Mammary microvascular endothelial cell (primary cell): ENCODE measurements around the gene ZNF530. TPM values are rescaled to one million over a fixed set of nuclear protein-coding genes. Genes with fewer than 3 reads are reported as not detected.

Experiments
- total RNA-seq: library from RNA; depleted of rRNA; stranded (reverse); fragments of >200 nt; gene quantifications from 2 replicates; pipeline ENCODE4 v1.2.3, GENCODE V29; 2015

The ZNF530 gene
- total RNA-seq, result 4.1 and 7.9 TPM in 2 replicates

GRCh38 chr19:57599761-57600383, at the start of gene ZNF530:
ZNF530 (plus strand) TSS chr19:57599885; CDS start chr19:57604346, 4,461 bp downstream.

GRCh38 chr19:57559404-57560025, 40.2 kb upstream of the ZNF530 start, which contains the start of gene ZNF550:
ZNF550 (minus strand) TSS chr19:57559863; CDS start chr19:57559682, 181 bp downstream.

GRCh38 chr19:57578487-57579205, 21.0 kb upstream of the ZNF530 start, which contains the start of gene ZNF416:
ZNF416 (minus strand) TSS chr19:57578911; CDS start chr19:57578704, 207 bp downstream.

GRCh38 chr19:57583521-57584416, 15.9 kb upstream of the ZNF530 start, which contains the start of gene ZIK1:
ZIK1 (plus strand) TSS chr19:57584145; CDS start chr19:57584357, 212 bp downstream.

GRCh38 chr19:57613941-57614743, 14.5 kb downstream of the ZNF530 start, which contains the start of gene ZNF134:
ZNF134 (plus strand) TSS chr19:57614242; CDS start chr19:57619469, 5,227 bp downstream.

GRCh38 chr19:57632987-57633831, 33.5 kb downstream of the ZNF530 start, which contains the start of gene ZNF211:
ZNF211 (plus strand) TSS chr19:57633168; CDS start chr19:57633347, 179 bp downstream.

Other genes with a start within 250 kb of the ZNF530 start
- 4.3 TPM in 2 replicates for gene ZNF304, start 248.6 kb upstream of the ZNF530 start, total RNA-seq
- gene TRAPPC2B, start 236.3 kb upstream of the ZNF530 start, total RNA-seq, result 21.3 and 23.6 TPM in 2 replicates
- 0.53 and 1.6 TPM in 2 replicates for gene ZNF547, start 236.3 kb upstream of the ZNF530 start, total RNA-seq
- gene ZNF548, start 210.0 kb upstream of the ZNF530 start, total RNA-seq, result 5.0 and 6.9 TPM in 2 replicates
- gene ZNF17, start 188.7 kb upstream of the ZNF530 start, total RNA-seq, result 3.2 and 3.5 TPM in 2 replicates
- gene ZNF749, start 164.6 kb upstream of the ZNF530 start, total RNA-seq, result 3.1 and 11.3 TPM in 2 replicates
- gene VN1R1, start 142.7 kb upstream of the ZNF530 start, total RNA-seq, result not detected in 2 replicates
- 10.5 and 15.0 TPM in 2 replicates for gene ZNF772, start 122.3 kb upstream of the ZNF530 start, total RNA-seq
- gene ZNF419, start 112.1 kb upstream of the ZNF530 start, total RNA-seq, result 4.2 and 9.5 TPM in 2 replicates
- gene ZNF773, start 99.9 kb upstream of the ZNF530 start, total RNA-seq, result 1.7 and 5.9 TPM in 2 replicates
- 0.93 and 1.6 TPM in 2 replicates for gene ZNF549, start 72.5 kb upstream of the ZNF530 start, total RNA-seq
- gene ZNF550, start 40.0 kb upstream of the ZNF530 start, total RNA-seq, result 2.5 and 4.1 TPM in 2 replicates
- gene ZNF416, start 21.0 kb upstream of the ZNF530 start, total RNA-seq, result 2.9 and 3.0 TPM in 2 replicates
- 2.8 and 3.2 TPM in 2 replicates for gene ZIK1, start 15.7 kb upstream of the ZNF530 start, total RNA-seq
- 7.3 and 8.6 TPM in 2 replicates for gene ZNF134, start 14.4 kb downstream of the ZNF530 start, total RNA-seq
- gene ZNF211, start 33.3 kb downstream of the ZNF530 start, total RNA-seq, result 4.4 and 6.1 TPM in 2 replicates
- not detected in 2 replicates for gene ZSCAN4, start 69.0 kb downstream of the ZNF530 start, total RNA-seq
- 4.1 and 5.2 TPM in 2 replicates for gene ZNF551, start 82.1 kb downstream of the ZNF530 start, total RNA-seq
- 0.33 and 0.34 TPM in 2 replicates for gene ZNF154, start 109.3 kb downstream of the ZNF530 start, total RNA-seq
- gene ZNF671, start 127.7 kb downstream of the ZNF530 start, total RNA-seq, result 2.6 and 3.1 TPM in 2 replicates
- 7.9 and 14.7 TPM in 2 replicates for gene ZNF776, start 146.9 kb downstream of the ZNF530 start, total RNA-seq
- gene ZNF586, start 169.8 kb downstream of the ZNF530 start, total RNA-seq, result 4.8 and 5.1 TPM in 2 replicates
- 4.7 and 7.6 TPM in 2 replicates for gene ZNF552, start 215.0 kb downstream of the ZNF530 start, total RNA-seq
- gene ZNF587B, start 230.4 kb downstream of the ZNF530 start, total RNA-seq, result 10.1 TPM in 2 replicates
- gene ZNF587, start 250.0 kb downstream of the ZNF530 start, total RNA-seq, result 10.1 and 13.0 TPM in 2 replicates